Prostate gland (tissue), 2 donors: Measurements from ENCODE around the gene BFSP1.

Source experiments
- CTCF ChIP-seq, 4 experiments: fragments of 200-600 bp in 2 of 4; fragments of 450-650 bp in 2 of 4; sonication (generic) in 2 of 4; IDR thresholded peaks; 1 replicate in 3 of 4; 2 replicates in 1 of 4; pipeline ENCODE4 v1.5.1; 2016 to 2019; ENCODE audit warnings: antibody characterized with exemption in 4 of 4, mild to moderate bottlenecking in 2 of 4, moderate library complexity in 2 of 4
- POLR2AphosphoS5 ChIP-seq: sonication (generic); formaldehyde crosslinking; IDR thresholded peaks from one replicate; pipeline ENCODE4 v1.6.1; 2017; ENCODE audit warnings: antibody characterized with exemption

GRCh38 chr20:17530716-17531664 lies at the start of gene BFSP1:
- TF ChIP-seq CTCF (IDR thresholded peaks at IDR 0.05) = no peak
- no peak for TF ChIP-seq POLR2AphosphoS5
